ENCODE measurements around the gene ATG7. TPM values are rescaled to one million over a fixed set of nuclear protein-coding genes. Genes with fewer than 3 reads are reported as not detected.
"Not testable (repeated sequence)": the region's sequence is repeated elsewhere in the genome, so short reads cannot be mapped to it uniquely, and the experiment has no call there.

Gene ATG7
- total and polyA plus RNA-seq, 2 experiments from 2014 or later, result 18.4 to 38.6 TPM

GRCh38 chr3:11401434-11401833 lies 129.2 kb downstream of the ATG7 start:
- WGBS (ENCODE audit: low lambda C conversion rate, missing lambda C conversion rate), result 94% methylated on average over 1 of the region's 1 CpG
- no peaks in the 10 kb centered on the region for H4K20me1 ChIP-seq (ENCODE audit: insufficient read depth, poor library complexity, severe bottlenecking)
- H3K79me2 ChIP-seq, result no peaks in the 10 kb centered on the region
- no peak overlapping the region for H2AFZ ChIP-seq
- no peaks in the 10 kb centered on the region for H3K9me2 ChIP-seq (replicated peaks; ENCODE audit: insufficient read depth)
- no peak overlapping the region for H3K27ac ChIP-seq
- no peaks in the 10 kb centered on the region for H3K27me3 ChIP-seq
- H3K9me3 ChIP-seq (ENCODE audit: low read depth), result no peaks in the 10 kb centered on the region
- no peak for DNase-seq (ENCODE audit: low spot score)
- no peaks in the 10 kb centered on the region for H3K4me1 ChIP-seq (ENCODE audit: insufficient read depth)
- TF ChIP-seq EZH2 (IDR thresholded peaks at IDR 0.05; ENCODE audit: borderline replicate concordance) (no peak), CTCF (IDR thresholded peaks at IDR 0.05; ENCODE audit: poor library complexity) (no peak), EZH2phosphoT487 (IDR thresholded peaks at IDR 0.05; ENCODE audit: low read depth, severe bottlenecking, unreplicated experiment) (no peak)
- no peak overlapping the region for H3K4me3 ChIP-seq
- no peaks in the 10 kb centered on the region for H3K36me3 ChIP-seq (replicated peaks; ENCODE audit: insufficient read depth, low read depth)
- no peak overlapping the region for H3K4me2 ChIP-seq

GRCh38 chr3:11405323-11405722 lies 133.1 kb downstream of the ATG7 start:
- DNase-seq (ENCODE audit: low spot score), result no peak
- peaks cover 3% of the 10 kb centered on the region for H3K9me3 ChIP-seq (ENCODE audit: low read depth)
- H3K4me3 ChIP-seq, result no peak overlapping the region
- no peaks in the 10 kb centered on the region for H3K79me2 ChIP-seq
- no peaks in the 10 kb centered on the region for H4K20me1 ChIP-seq (ENCODE audit: insufficient read depth, poor library complexity, severe bottlenecking)
- no peak overlapping the region for H2AFZ ChIP-seq
- 96% methylated on average over 2 of the region's 2 CpGs for WGBS (ENCODE audit: low lambda C conversion rate, missing lambda C conversion rate)
- H3K4me1 ChIP-seq (ENCODE audit: insufficient read depth), result no peaks in the 10 kb centered on the region
- H3K27ac ChIP-seq, result no peak overlapping the region
- TF ChIP-seq CTCF (IDR thresholded peaks at IDR 0.05; ENCODE audit: poor library complexity) (no peak), EZH2phosphoT487 (IDR thresholded peaks at IDR 0.05; ENCODE audit: low read depth, severe bottlenecking, unreplicated experiment) (no peak), EZH2 (IDR thresholded peaks at IDR 0.05; ENCODE audit: borderline replicate concordance) (no peak)
- no peaks in the 10 kb centered on the region for H3K36me3 ChIP-seq (replicated peaks; ENCODE audit: insufficient read depth, low read depth)
- H3K4me2 ChIP-seq, result no peak overlapping the region
- H3K27me3 ChIP-seq, result no peaks in the 10 kb centered on the region
- no peaks in the 10 kb centered on the region for H3K9me2 ChIP-seq (replicated peaks; ENCODE audit: insufficient read depth)

GRCh38 chr3:11407644-11408043 lies 135.4 kb downstream of the ATG7 start:
- TF ChIP-seq EZH2 (IDR thresholded peaks at IDR 0.05; ENCODE audit: borderline replicate concordance) (no peak), CTCF (IDR thresholded peaks at IDR 0.05; ENCODE audit: poor library complexity) (no peak), EZH2phosphoT487 (IDR thresholded peaks at IDR 0.05; ENCODE audit: low read depth, severe bottlenecking, unreplicated experiment) (no peak)
- H3K4me3 ChIP-seq, result no peak overlapping the region
- no peak for DNase-seq (ENCODE audit: low spot score)
- WGBS (ENCODE audit: low lambda C conversion rate, missing lambda C conversion rate), result 86% methylated on average over 1 of the region's 1 CpG
- H4K20me1 ChIP-seq (ENCODE audit: insufficient read depth, poor library complexity, severe bottlenecking), result no peaks in the 10 kb centered on the region
- no peaks in the 10 kb centered on the region for H3K36me3 ChIP-seq (replicated peaks; ENCODE audit: insufficient read depth, low read depth)
- H3K79me2 ChIP-seq, result no peaks in the 10 kb centered on the region
- H3K9me3 ChIP-seq (ENCODE audit: low read depth), result peaks cover 3% of the 10 kb centered on the region
- no peak overlapping the region for H3K4me2 ChIP-seq
- H3K27ac ChIP-seq, result no peak overlapping the region
- no peak overlapping the region for H2AFZ ChIP-seq
- H3K9me2 ChIP-seq (replicated peaks; ENCODE audit: insufficient read depth), result no peaks in the 10 kb centered on the region
- H3K27me3 ChIP-seq, result no peaks in the 10 kb centered on the region
- no peaks in the 10 kb centered on the region for H3K4me1 ChIP-seq (ENCODE audit: insufficient read depth)

- H3K9me2 ChIP-seq (replicated peaks; ENCODE audit: insufficient read depth); H4K20me1 ChIP-seq (ENCODE audit: insufficient read depth, poor library complexity, severe bottlenecking); H3K36me3 ChIP-seq (replicated peaks; ENCODE audit: insufficient read depth, low read depth); H2AFZ ChIP-seq; DNase-seq (ENCODE audit: low spot score); H3K79me2 ChIP-seq; H3K4me2 ChIP-seq; H3K27me3 ChIP-seq; H3K4me1 ChIP-seq (ENCODE audit: insufficient read depth); H3K9me3 ChIP-seq (ENCODE audit: low read depth); H3K27ac ChIP-seq; H3K4me3 ChIP-seq: not testable (repeated sequence)
- WGBS (ENCODE audit: low lambda C conversion rate, missing lambda C conversion rate), result 96% methylated on average over 4 of the region's 4 CpGs
Measured at GRCh38 chr3:11408324-11408859, 136.2 kb downstream of the ATG7 start.

All from hepatocyte (in vitro differentiated cells).